ENCODE measurements around the gene CRADD.
"Not testable (repeated sequence)": the region's sequence is repeated elsewhere in the genome, so short reads cannot be mapped to it uniquely, and the experiment has no call there.

The CRADD gene

DNA sequence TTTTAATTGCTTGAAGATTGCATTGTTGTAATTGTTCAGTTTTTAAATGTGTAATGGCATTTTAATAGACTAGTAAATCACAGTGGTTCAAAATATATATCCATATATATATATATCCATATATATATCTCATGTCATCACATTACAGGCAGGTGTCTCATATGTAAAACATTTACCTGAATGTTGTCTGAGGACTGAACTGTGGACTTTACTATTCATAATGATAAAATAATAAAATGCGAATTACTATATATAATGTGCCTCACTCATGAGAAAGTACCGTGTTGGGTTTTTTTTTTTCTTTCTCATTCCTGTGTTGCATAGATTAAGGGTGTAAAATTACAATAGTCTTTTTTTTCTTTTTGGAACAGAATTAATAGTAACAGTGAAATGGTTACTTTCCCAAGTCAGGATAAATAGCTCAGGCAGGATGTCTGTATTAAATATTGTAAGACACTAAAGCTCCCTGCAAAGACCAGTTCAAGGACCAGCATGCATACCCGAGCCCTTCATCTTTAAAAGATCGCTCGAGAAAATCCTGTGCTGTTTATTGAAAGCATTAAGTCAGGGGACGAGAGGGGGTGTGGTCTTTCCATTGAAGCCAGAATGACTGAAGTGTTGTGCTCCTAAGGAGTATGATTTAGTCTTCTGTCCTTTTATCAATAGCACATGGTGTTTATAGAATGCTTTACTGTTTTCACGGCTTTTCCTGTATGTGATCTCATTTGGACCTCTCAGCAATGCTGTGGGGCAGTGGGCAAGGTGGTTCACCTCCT is 173.5 kb downstream of the CRADD start:
- DNase-seq = no peak

DNA sequence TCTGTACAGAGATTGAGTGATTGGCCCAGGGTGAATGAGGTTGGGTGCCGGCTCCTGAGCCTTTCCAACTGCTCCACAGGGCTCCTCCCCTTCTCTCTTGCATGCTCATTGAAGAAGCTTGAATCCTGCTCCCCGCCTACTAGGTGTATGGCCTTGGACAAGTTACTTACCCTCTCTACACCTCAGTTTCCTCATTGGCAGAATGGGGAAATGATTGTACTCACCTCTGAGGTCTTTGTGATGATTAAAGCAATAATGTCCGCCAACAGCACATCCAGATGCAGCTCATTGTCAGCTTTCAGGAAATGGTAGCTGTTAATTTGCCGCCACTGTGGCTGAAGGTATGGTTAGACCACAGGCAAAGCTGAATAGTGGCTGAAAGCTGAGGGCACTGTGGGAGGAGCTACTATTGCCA is 174.1 kb downstream of the CRADD start:
- DNase-seq = peak; percentile 92

DNA sequence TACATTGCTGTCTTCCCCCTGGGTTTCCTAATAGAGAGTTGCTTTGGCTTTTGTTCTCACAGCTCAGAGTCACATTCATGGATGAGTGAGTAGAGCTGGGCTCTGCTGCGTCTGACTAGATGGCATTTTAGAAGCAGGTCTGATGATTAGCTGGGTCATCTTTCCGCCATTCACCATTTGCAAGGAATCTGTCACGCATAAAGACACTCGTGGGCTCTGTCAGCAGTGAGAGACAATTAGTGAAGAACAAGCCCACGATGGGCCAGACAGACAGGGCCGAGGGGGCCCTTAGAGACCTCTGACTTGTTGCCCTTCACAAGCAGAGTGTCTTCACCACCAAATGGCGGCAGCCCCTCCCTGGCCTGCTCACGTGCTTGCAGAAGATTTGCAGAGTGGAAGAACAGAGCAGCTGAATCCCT is 175.0 kb downstream of the CRADD start:
- no peak for DNase-seq

DNA sequence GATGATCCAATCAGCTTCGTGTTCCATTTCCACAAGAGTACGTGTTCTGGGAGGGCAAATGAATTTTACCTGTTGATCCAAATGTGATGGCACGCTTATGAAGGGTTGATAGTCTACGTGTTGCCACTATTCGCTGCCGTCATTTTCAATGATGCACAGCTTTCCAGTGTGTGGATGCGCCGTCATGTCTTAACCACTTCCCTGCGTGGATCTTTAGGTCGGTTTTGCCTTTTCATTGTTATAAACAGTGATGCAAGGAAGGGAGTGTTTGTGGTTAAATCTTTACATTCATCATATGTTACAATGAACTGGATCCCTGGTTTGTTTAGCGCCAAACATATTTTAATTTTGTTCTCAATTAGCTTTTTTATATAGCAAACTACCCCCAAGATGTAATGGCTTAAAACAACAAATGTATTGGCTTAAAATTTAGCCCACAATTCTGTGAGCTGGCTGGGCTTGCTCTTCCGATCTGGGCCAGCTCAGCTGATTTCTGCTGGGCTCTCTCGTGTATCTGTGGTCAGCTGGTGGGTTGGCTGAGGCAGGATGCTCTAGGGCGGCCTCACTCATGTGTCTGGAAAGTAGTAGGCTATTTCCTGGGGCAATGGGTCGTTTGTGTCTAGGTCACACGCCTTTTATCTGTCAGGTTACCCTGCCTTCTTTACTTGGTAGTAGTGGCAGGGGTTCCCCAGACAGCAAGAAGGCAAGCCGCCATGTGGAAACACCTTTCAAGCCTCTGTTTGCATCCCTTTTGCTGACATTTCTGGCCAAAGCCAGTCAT is 176.7 kb downstream of the CRADD start:
- peak; percentile 74 for DNase-seq

DNA sequence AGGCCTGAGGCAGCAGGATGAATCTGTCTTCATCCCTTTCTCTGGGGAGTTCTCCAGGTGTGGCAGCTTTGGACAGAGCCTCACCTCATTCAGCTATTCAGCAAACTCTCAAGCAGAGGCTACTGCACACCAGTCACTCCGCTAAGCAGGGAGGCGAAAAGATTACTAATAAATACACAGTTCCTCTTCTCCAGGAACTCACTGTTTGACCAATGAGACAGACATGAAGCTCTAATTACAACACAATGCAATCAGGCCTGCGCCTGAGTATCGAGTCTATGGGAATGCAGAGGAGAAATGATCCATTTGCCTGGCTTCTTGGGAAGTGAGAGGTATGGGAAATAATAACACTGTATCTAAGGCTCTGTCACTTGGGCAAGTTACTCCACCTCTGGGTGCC is 178.1 kb downstream of the CRADD start:
- peak; percentile 83 for DNase-seq

DNA sequence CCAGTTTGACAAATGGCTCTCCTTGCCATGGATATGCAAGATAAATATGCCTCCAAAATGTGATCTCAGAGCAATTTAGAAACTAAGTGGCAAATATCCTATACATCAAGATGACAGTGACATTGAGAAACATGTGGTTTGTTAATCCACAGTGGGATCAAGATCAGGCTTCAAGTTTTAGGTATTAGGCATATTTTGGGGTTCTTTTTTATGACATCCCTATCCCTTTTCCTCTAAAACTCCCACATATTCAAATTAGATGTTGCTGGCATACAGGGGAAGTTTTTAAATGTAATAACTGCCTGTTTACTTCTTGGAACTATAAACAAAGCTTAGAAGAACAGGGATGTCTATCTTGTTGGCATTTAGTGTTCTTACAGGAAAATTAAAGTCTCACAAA is 179.4 kb downstream of the CRADD start:
- DNase-seq = peak; percentile 71

DNA sequence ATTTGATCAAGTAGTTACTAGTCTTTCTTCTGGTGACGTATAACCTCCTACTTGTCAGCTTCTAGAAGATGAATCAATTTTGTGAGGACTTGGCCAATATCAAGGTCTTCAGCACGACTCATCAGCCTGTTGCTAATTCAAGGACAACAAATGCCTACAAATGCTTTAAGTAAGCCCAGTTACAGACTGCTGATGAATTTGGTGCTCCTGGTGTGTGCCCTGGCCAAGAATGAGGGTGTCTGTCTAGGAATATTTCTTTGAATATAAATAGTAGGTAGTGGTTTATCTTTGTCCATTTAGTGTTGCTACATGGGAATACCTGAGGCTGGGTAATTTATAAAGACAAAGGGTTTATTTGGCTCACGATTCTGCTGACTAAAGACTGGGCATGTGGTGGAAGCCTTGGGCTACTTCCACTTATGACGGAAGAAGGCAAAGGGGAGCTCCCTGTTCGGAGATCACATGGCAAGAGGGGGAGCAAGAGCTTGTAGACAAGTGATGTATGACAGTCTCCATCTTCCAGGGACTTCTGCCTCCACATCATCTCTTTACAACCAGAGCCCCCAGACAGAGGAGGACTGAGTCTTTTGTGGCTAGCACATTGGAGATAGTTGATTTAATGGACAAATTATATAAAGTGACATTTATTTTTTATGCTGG is 180.2 kb downstream of the CRADD start:
- peak; percentile 51 for DNase-seq

DNA sequence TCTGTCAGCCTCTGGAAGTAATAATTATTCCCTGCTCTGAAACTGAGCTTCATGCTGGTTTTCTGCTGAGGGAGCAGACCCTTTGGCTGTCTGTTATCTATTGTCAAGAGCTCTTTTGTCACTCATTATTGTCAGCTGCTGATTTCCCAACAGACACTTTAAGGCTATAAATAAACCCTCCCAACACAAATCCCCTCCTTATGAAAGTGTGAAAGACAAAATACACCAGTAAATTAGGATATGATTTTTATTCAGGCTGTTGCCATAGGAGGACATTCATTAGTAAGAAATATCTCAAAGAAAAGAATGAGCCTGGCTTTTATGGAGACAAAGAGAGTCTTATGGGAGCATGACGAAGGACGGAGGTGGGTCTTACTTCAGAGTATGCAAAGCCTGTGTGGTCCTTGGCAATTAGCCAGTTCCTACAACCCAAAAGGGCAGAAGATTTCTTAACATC is 180.8 kb downstream of the CRADD start:
- no peak for DNase-seq

DNA sequence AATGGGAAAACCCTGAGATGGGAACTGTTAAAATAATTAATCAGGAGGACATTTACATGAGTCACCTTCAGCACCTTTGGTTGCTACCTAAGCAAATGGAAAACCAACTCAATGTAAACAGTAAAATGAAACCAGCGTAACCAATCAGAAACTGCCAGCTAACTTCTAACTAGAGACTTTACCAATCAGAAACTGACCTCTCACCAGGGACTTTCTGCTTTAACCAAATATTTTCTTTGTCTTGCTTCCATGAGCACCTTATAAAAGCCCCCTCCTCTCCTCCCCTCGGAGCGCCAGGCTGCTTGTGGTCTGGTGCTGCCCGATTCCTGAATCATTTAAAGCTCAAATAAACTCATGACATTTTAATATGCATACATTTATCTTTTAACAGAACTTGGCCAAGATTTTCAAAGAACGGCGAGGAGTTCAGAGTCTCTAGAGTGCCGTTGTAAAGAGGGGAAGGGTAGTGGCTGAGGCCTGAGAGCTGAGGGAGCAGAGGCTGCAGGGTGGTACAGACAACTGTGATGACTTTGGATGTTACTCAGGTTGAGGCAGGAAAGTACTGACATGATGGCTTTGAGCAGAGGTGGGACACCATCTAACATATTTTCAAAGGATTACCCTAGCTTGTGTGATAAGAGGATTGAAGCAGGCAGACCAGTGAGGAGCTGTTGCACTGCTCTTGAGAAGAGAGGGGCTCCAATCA is 183.6 kb downstream of the CRADD start:
- no peak for DNase-seq

DNA sequence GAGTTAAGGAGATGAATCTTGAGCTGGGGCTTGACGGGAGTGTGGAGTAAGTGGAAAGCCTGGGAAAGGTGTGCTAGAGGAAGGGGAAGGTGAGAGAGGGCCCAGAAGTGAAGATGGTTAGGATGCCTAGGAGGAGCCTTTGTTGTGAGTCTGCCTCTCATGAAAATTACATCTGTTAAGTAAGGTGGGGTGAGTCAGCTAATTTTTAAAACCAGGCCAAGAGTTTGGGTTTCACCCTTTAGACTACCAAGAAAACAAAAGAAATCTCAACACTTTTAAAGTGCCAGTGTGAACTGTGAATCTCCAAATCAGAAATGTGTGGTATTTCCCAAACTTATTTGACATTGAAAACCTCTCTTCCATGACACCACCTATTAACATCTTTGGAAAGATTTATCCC is 185.2 kb downstream of the CRADD start:
- DNase-seq = no peak

DNA sequence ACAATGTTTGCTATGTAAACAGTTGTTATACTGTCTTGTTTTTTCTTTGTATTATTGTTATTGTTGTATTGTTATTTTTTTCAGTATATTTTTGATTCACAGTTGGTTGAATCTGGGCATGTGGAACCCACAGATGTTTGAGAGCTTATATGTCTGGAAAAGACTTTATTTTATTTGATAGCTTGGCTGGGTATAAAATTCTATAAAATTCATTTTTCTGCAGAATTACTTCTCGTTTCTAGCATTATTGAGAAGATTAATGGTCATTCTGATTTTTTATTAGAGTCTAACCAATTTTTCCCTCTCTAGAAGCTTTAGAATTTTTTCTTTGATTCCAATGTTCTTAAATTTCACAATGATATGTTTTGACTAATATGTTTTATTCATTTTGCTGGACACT is 188.6 kb downstream of the CRADD start:
- no peak for DNase-seq

DNA sequence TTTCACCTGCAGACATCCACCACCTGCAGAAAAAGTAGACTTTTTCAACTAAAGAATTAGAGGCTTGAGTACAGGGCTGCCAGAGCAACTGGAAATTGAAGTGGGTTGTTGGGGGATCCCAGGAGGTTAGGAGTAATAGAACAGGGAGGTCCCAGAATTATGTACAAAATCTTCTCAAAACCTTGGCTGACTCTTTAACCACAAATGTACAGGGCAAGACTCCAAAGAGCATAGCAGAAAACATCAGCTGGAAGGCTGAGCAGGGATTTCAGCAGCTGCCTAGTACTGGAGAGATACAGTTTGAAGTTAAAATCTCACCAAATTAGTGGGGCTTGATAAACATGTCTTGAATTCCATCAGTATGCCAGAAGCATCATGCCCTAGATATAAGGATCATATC is 191.6 kb downstream of the CRADD start:
- no peak for DNase-seq

DNA sequence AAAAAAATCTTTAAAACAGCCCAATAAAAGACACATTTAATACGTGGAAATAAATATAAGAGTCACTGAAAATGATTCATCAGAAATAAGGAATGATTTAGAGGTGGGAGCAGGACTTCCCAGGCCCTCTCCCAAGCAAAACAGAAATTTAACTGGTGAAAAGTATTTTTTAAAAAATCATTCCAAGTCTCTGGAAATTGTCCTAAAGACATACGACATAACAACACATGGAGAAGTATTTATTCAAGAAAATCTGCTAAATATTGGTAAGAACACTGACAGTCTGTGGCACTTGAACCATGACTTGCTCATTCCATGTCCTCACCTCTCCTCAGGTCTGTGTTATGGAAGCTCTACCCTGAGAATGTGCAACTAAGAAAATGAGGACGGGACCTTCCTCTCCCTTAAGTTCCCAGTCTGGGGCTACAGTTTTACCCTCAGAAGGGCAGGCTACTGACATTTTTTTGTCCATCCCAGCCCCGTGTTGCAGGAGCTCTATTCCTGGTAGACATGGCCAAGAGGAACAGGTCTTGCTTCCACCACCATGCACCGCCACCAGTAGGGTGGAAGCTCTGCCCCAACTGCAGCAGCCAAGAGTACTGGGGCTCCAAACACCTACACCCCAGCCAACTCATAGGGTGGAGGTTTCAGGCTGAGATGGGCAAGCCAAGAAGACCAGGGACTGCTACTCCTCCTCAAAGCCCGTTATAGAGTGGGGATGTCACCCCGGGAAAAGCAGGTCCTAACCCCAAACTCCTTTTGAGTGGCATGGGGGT is 193.0 kb downstream of the CRADD start:
- DNase-seq = no peak

DNA sequence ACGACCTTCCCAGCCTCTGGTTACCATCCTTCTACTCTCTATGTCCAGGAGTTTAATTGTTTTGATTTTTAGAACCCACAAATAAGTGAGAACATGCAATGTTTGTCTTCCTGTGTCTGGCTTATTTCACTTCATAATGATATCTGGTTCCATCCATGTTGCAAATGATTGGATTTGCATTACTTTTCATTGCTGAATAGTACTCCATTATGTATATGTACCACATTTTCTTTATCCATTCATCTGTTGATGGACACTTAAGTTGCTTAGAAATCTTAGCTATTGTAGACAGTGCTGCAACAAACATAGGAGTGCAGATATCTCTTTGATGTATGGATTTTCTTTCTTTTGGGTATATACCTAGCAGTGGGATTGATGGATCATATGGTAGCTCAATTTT is 194.4 kb downstream of the CRADD start:
- DNase-seq = not testable (repeated sequence)

DNA sequence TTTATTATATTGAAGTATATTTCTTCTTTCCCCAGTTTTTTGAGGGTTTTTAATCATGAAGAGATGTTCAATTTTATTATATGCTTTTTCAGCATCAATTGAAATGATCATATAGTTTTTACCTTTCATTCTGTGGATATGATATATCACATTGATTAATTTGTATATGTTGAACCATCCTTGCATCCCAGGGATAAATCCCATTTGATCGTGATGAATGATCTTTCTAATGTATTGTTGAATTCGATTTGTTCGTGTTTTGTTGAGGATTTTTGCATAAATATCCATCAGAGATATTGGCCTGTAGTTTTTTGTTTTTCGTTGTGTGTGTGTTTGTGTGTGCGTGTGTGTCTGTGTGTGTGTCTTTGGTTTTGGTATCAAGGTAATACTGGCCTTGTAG is 196.4 kb downstream of the CRADD start:
- DNase-seq = no peak

DNA sequence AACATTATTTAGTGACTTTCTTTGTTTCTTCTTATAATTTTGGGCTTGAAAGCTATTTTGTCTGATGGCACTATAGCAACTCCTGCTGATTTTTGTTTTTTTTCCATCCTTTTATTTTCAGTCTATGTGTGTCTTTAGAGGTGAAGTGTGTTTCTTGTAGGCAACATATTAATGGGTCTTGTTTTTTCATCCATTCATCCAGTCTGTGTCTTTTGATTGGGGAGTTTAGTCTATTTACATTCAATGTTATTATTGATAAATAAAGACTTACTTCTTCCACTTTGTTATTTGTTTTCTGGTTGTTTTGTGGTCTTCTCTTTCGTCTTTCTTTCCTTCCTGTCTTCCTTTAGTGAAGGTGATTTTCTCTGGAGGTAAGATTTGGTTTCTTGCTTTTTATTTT is 198.0 kb downstream of the CRADD start:
- DNase-seq = no peak

DNA sequence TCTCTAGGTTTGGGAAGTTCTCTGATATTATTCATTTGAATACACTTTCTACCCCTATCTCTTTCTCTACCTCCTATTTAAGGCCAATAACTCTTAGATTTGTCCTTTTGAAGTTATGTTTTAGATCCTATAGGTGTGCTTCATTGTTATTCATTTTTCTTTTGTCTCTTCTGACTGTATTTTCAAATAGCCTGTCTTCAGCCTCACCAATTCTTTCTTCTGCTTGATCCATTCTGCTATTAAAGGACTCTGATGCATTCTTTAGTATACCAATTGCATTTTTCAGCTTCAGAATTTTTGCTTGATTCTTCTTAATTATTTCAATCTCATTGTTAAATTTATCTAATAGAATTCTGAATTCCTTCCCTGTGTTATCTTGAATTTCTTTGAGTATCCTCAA is 199.2 kb downstream of the CRADD start:
- no peak for DNase-seq

DNA sequence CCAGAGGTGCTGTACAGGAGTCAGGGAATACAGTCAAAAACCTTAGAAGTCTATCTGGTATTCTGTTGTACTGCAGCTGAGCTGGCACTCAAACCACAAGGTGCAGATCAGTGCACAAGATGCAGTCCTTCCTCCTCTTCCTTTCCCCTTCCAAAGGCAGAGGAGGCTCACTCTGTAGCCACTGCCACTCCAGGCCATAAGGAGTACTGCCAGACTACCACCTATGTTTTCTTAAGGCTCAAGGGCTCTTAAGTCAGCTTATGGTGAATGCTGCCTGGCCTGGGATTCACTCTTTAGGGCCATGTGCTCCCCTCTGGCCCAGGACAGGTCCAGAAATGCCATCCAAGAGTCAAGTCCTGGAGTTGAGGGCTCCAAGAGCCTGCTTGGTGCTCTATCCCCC is 200.3 kb downstream of the CRADD start:
- no peak for DNase-seq

DNA sequence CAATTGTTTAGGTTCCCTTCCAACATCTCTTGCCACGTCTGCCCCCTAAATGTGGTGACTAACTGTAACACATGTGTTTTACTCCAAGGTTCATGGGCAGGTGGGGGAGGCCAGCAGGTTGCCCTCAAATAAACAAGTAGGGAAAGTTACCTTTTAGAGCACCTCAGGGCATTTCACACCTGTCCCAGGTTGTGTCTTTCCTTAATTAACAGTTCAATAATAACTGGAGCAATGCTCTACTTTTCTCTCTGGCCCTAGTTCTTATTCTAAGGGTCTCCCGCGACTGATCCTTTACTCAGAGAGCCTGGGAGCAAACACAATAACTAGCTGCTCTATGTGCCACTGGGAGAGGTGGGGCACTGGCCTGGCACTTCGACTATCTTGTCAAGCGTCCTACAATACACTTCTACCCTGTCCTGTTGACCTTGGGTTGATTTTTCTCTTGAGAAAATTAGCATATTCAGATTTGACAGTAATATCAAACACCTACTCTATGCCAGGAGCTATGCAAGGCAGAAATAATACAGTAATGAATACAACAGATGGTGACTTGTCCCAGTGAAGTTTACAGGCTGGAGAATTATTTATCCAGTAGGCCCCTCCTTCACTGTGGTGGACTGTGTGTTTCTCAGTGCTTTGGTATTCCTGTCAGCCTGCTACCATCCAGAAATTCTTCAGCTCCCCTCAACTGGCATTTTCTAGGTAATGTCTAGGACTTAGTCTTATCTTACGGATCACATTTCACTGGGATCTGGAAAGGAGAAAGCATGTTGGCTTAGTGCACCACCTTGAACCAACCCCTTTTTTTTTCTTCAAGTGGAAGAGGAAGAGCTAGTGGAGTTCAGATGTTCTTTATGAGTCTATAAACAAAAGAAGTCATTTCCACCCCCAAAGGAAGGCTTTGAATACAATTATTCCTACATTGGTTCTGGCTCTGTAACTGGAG is 202.6 kb downstream of the CRADD start:
- no peak for DNase-seq

DNA sequence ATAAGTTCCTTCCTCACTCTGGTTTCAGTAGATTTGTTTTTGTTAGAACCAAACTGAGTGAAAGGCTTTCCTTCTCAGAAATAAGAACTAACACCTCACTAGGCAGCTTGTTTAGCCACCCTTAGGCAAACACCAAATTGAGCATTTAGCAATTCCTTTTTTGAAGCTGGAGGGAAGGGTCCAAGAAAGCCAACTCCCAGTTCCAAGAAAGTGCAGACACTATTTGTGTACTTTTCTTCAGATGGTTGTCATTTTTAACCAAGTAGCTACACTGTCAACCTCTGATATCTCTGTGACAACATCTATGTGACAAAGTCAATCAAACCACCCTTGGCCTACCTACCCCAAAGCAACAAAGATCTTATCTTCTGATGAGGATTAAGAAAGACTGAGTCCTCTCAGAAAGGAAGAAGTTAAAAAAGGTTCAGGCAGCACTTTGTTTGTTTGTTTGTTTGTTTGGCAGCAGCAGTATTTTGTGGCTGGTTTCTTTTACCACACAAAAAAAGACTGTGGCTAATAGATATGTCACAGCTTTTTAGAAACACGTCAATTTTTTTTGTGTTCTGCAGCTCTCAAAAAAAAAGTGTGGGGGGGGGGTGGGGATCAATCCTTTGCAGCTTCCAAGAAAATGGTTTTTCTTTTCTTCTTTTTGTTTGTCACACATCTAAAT is 203.8 kb downstream of the CRADD start:
- DNase-seq = no peak

DNA sequence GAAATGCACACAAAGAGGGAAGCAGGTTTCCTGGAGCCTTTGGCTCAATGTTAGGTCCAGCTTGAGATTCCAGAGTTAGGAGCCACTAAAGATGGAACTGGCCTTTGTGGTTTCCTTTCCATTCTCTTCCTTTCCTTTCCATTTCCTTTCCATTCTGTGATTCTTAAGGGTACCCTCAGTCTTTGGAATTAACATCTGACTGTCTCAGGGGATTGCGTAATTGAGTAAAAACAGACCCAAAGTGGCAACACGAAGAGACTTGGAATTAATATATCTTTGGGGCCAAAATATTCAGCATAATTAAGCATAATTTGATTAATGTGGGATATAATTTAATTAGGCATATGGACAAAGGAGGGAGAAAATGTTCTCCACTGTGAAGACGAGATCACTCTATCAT is 205.6 kb downstream of the CRADD start:
- no peak for DNase-seq
